ENCODE data around the gene PAQR9.
A peak's percentile ranks its signal among the peaks of the same experiment; 100 is the strongest.
"Not testable (repeated sequence)": the region's sequence is repeated elsewhere in the genome, so short reads cannot be mapped to it uniquely, and the experiment has no call there.

PAQR9 gene

GRCh38 chr3:142963516-142964448, at the start of gene PAQR9:
TSS of gene PAQR9 (minus strand) at chr3:142963674. CDS start at chr3:142963336, 338 bp downstream.
- DNase-seq = no peak

DNA sequence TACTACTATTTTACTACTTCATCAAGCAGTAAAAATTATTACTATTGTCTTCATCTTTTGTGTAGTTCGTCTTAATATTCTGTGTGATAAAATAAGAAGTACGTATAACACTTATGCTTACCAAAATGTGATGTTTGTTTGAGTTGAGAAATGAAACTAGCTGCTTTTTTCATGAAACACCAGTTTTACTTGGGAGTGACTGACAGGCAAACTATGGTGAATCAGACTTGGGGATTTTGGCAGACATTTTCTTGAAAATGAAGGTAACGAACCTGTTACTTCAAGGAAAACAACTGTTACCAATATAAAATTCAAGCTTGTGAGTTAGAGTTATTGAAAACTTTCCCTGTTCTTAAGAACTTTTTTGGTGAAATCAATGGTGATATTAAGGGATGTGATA, 48.2 kb upstream of the PAQR9 start:
- peak; percentile 26 for DNase-seq

- no peak for DNase-seq
These were observed 46.5 kb upstream of the PAQR9 start for GRCh38 chr3:143010024-143010423.

- no peak for DNase-seq
These were observed 41.3 kb upstream of the PAQR9 start for GRCh38 chr3:143004823-143005222.

DNA sequence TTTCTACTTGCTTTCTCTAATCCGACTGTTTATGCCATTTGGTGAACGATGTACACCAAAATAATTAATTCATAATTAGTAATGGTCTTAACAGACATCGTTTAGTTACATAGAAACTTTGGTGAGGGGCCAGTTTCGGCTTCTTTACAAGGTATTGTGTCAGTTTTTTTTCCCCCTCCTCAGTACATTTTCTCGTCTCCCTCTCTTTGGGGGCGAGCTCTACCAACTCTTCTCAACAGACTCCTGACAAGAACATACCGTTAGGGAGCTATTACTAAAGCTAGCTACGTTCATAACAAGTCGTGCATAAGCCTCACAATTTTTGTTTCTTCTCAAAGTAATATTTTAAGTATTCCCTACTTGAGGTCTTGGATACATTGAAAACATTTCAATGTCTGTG, 39.3 kb upstream of the PAQR9 start:
- no peak for DNase-seq

GRCh38 chr3:143002083-143002712, 38.7 kb upstream of the PAQR9 start:
- DNase-seq = peak; percentile 49

DNA sequence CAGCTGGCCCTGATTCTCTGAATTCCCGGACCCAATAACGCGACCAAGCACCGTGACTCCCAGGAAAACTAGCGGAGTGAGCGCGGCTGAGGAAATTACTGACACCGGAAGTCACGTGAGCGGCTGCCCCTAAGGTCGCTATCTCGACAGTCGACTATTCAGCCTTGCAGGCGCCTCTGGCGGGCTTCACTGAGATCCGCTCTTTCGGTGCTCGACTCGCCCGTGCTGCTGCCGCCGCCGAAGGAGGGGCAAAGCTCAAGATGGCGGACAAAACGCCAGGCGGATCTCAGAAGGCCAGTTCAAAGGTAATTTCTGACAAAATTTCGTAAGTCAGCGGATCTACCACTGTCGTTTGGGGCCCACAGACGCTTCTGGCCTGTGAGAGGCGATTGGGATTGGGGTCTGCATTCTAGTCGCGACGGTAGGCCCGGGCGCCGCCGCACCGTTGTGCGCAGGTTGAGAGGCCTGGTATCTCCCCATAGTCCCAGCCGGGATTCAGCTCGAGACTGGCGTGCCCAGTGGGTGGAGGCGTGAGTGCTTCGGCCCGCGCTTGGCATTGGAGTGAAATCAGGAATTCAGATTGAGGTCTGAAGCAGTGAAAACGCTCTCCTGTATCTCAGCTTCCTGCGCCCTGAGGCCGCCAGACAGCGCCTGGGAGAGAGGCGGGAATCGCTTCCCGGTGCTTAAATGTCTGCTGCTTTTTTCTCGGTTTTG, 38.1 kb upstream of the PAQR9 start, which contains the start of gene U2SURP:
TSS of gene U2SURP (plus strand) at position 202 of the 714 bp plus-strand sequence. CDS start at position 261, 59 bp downstream.
- DNase-seq = peak; percentile 97

- peak; percentile 76 for DNase-seq
These were observed 37.5 kb upstream of the PAQR9 start for GRCh38 chr3:143001034-143001368.

- no peak for DNase-seq
These were observed 37.1 kb upstream of the PAQR9 start for GRCh38 chr3:143000528-143000927.

DNA sequence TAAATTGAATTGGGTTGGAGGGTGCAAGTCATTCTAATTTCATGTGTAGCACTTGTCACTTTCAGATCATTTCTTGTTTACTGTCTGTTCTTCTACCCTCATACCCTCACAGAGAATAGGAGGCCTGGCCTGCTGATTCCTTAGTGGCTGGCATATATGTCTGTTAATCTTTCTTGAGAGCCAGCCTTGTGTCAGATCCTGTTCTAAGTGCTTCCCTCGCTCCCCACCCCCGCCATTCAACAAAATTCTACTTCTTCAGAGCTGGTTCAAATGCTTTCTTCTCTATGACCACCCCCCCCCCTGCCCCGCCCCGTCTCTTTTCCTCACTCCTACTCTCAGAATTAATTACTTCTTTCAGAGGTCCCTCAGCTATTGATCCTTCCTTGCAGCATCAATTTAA, 36.4 kb upstream of the PAQR9 start:
- no peak for DNase-seq

- no peak for DNase-seq
These were observed 35.0 kb upstream of the PAQR9 start for GRCh38 chr3:142998439-142998838.

GRCh38 chr3:142997330-142997729, 33.9 kb upstream of the PAQR9 start:
- DNase-seq = no peak

DNA sequence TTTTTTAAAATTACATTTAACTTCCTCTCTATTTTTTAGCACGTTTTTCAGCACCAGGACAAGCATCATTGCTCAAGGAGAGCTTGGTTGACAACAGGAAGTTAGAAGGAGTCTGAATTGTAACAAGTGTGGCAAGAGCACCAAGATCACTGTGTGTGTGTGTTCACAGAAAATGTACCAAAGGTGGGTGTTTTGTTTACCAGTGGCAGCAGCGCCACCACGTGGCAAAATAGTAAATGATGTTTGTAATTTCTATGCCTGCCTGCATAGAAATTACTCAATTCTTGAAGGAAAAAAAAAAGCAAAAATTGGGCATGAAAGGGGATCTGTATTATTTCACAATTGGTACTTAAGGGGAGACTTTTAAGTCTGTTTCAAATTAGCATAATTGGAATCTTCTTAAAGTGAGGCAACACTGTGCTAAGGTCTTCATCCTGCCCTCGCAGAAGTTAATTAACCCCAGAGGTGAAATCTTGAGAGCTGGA, 30.5 kb upstream of the PAQR9 start:
- peak; percentile 69 for DNase-seq

DNA sequence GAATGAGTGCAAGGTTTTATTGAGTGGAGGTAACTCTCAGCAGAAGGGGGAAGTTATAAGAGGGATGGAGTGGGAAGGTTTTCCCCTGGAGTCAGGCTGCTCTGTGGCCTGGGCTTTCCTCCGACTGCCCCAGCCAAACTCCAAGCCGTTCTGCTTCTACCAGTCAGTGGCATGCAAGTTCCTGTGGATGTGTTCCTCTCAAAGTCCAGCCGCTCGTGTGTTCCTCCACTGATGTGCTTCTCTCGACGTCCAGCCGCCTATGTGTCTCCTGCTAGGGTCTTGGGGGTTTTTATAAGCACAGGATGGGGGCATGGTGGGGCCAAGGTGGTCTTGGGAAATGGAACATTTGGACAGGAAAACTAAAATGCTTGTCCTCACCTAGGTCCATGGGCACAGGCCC, 28.8 kb upstream of the PAQR9 start:
- no peak for DNase-seq

- DNase-seq = no peak
These were observed 27.2 kb upstream of the PAQR9 start for GRCh38 chr3:142990721-142991120.

GRCh38 chr3:142988826-142989225, 25.4 kb upstream of the PAQR9 start:
- DNase-seq = not testable (repeated sequence)

DNA sequence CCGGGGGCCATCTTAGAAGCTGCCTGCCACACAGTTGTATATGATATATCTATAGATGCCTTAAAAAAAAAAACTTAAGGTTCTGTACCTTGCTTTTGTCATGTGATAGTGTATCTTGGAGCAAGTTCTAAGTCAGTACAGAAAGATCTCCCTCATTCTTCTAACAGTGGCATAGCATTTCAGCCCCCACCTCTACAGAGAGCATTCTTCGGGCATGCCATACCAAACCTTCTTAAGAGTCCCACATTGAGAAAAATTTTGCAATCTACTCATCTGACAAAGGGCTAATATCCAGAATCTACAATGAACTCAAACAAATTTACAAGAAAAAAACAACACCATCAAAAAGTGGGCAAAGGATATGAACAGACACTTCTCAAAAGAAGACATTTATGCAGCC, 24.7 kb upstream of the PAQR9 start:
- not testable (repeated sequence) for DNase-seq

DNA sequence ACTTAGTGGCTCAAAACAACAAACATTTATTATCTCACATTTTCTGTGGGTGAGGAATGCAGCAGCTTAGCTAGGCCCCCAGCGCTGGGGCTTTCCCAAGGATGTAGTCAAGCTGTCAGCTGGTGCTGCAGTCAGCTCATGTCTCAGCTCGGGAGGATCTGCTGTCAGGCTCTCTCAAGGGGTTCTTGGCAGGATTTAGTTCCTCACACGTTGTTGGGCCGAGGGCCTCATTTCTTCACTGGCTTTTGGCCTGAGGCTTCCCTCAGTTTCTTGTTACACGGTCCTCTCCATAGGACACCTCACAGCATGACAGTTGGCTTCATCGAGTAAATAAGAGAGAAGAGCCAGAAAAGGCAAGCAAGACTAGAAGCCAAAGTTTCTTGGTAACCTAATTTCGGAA, 24.2 kb upstream of the PAQR9 start:
- no peak for DNase-seq

- DNase-seq = peak; percentile 51
These were observed 23.7 kb upstream of the PAQR9 start for GRCh38 chr3:142987080-142987700.

DNA sequence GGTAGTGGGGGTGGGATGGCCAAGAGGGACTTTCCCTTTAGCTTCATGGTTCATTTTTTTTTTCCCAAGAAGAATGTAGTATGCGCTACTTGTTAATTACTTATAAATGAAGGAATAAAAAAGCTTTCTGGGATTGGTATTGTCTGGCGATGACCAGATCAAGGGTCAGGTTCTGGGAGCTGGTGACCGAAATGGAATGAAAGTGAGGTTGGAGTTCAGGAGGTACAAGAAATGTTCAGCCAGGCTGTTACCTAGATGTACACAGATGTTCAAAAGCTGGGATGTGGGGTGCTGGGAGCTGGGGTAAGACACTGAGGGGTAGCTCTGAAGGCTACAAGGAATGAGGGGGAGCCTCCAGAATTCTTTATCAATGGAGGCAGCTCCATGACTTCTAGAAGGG, 20.8 kb upstream of the PAQR9 start:
- no peak for DNase-seq

DNA sequence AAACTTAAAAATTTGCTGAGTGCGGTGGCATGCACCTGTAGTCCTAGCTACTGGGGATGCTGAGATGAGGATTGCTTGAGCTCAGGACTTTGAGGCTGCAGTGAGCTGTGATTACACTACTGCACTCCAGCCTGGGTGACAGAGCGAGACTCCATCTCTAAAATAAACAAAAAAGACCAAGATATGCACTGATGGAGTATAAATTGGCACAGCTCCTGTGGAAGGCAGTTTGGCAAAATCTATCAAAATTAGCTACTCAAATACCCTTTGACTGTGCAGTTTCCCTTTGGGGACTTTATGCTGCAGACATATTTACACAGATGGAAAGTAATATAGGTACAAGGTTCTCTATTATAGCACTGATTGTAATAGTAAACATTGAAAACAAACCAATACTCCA, 19.8 kb upstream of the PAQR9 start:
- DNase-seq = no peak

DNA sequence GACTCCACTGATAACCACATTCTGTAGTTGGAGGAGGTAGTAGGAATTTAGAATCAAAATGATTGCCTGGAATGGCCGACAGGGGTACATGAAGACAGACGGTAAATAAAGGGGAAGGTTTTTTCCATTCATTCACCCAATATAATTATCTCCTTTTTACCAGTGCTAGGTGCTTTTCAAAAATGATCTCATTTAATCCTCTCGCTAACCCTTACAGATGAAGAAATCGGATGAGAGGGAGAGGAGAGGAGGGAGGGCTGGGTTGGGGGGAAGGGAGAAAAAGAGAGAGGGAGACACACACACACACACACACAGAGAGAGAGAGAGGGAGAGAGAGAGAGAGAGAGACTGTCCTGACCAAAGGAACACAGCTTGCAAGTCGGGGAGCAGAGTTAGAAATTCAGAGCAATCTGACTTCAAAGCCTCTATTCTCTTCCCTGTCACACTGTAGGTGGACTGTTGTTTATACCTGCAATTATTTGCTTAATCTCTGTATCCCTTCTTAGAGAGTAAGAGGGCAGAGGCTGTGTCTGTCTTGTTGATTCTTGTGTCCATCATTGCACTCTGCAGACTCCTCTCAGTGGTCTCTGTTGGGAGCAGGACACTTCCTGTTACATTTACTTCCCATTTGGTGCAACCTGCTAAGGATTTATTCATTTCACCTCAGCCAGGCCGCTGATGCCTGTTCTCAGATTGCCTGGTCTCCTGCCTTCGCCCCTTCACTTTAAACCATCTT, 18.7 kb upstream of the PAQR9 start:
- no peak for DNase-seq

Data from activated CD4-positive, alpha-beta T cell treated with anti-CD3 and anti-CD28 coated beads, Interleukin-2, amount 50 U/mL, for 16 hours (primary cell).